NOMO-1 treated with dmso at 0.1 percent for 144 hours (cell line): ENCODE measurements around the gene PRKG1.

Experiments used
- DNase-seq: peaks from one replicate; lab custom pipeline; 2025; ENCODE audit not compliant: unreplicated experiment; lab: John Stamatoyannopoulos, UW

The PRKG1 gene

DNA sequence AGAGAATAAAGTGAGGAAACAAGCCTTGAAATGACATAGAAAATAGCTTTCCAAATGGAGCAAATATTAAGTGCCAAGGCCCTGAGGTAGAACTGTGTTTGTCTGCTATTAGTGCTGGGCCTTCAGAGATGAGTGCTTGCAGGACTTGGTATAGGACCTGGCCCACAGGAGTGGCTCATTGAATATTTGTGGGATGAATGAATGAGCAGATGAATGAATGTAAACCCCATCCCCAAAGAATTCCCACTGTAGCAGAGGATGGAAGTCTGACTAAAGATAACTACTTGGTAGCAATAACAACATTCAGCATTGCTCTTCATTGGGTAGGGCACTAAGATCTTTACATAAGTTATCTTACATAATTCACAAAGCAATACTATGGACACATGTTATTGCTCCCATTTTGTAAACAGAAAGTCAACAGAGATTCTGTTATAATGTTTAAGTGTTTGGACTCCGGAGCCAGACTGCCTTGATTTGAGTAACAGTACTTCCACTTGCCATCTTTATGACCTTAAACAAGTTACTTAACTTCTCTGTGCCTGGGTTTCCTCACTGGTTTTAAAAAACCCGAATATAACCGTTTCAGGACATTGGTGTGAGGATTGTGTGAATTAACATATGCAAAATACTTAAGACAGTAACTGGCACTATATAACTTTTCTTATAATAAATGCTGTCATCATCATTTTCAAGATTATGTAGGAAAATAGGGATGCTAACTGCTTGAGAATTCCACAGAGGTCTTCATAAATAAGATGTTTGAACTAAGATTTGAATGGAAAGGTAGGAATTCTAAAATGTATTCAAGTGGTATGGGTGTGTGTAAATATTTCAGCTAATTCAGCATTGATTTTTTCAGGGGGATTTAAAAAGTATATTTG lies 141.9 kb downstream of the PRKG1 start:
- no peak for DNase-seq

DNA sequence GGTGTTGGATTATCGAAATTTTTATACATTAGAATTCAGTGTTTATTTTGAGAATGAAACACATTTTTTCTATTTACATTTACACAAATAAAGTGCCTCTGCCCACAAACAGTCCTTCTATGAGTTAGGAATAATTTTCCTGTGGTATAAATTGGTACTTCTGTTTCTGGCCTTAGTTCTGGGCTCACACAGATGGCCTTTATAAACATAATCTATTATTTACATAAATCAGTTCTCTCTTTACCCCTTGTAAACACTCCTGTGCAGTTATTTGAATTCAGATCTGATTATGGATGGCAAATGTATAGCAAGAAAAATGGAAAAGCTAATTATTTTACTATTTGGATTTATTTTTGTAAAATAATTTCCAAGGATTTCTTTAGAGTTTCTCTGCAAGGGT lies 143.2 kb downstream of the PRKG1 start:
- DNase-seq, result no peak

DNA sequence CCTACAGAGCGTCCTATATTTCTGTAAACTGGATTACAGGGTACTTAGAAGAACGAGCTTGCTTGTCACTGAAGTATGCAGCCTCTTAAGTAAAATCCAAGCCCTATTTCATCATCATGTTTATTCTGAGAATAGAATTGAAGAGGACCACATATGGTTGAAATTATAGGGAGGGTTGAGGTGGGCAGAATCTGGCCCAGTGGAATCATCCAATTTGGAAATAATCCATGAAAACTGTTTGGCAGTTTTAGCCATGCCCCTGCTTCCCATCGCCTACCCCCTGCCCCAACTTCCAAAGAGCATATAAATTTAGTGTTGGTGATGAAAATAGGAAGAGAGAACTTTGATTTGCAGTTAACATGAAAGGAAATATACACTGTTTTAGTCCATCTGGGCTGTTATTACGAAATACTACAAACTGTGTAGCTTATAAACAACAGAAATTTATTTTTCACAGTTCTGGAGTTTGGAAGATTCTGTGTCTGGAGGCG lies 150.4 kb downstream of the PRKG1 start:
- DNase-seq, result no peak

DNA sequence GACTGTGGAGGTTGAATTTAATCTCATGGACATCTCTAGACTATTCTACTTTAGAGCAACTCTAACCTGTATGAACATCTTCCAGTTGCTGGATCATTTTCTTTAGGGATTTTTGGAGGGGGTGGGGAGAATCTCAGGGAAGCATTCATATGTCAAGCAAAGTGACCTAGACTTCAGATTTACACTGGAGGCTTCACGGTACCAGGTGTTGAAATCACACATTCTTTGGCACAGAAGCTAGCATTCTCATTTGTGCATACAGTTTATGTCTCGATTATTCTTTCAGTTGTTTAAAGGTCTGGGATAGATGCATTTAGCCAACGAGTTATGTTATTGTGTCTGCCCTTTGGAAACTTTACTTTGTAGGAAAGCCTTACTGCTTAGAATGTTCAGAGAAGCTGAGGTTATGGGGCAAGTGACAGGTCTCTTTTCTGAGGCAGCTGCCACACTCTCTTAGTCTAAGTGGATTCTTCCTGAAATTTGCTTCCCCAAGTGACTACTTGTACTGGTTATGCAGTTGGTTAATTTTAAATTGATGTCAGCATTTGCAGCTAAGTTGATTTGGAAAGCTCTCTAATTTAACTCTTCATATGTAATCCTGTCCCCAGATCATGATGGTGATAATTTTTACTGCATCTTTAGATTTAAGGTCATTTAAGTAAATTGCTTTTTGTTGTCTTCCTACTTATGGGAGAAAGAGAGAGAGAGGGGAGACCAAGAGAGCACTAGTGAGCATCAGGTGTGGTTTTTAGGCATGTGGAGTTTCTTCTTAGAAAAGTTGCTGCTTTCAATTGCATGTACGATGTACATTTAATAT lies 153.8 kb downstream of the PRKG1 start:
- DNase-seq, result no peak

DNA sequence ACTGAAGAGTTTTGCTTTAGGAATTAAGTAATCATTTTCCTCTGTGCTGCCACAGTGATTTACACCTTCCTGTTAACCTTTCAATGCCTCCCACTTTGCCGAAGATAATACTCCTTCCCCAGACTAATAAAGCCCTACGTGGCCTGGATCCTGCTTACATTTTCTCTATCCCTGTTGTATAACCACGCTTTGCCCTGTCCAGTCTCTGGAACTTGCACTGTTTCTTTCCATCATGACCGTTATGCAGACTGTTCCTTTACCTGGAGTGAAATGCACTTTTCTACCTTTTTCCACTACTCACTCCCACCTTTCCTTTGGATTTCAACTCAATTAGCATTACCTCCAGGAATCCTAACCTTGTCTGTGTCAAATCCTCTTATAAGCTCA lies 154.4 kb downstream of the PRKG1 start:
- no peak for DNase-seq

DNA sequence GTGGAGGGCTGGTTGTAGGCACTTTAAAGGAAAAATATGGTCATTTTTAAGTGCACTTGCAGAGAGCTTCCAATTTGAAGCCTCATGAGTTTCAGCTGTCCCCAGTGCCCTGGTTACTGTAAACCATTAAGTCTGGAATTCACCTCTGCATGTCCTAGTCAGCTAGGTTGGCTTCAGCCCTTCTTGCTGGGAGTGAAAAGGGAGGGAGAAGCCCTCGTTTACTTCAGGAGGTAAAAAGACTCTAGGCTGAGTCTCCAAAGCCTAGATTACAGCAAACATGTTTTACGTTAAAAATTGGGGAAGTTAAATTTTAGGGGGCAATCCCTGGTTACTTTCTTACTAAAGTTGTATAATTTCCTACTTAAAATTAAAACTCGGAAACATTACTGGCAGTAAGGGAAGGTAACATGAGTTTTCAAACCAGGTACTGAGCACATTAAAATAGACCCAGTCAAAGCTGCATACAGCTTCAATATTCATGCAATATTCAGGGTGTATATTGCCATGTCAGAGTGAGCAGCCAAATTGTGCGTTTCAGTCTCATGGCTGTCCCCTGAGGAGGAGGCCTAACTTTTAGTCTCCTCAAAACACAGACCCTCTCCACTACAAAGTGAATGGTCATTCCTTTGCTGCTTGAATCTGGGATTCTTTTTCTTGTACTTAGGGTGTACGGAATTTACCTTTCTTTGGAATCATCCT lies 156.7 kb downstream of the PRKG1 start:
- DNase-seq, result no peak

DNA sequence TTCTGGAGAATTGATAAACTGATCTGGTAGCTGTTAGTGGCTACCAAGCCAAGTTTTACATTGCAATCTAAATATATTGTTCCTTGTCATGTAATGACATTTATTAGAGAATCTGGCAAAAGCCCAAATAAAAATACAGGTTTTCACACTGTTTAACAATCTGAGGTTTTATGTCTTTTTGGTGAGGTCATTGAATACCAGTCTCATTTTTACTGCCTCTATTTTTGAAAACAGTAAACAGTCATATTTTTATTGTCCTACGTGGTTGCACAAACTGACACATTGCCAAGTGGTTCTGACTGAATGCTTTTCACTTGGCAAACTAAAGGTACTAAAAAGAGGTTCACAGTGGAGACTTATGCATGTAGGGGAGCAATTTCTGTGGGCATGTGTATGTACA lies 157.5 kb downstream of the PRKG1 start:
- DNase-seq, result no peak

DNA sequence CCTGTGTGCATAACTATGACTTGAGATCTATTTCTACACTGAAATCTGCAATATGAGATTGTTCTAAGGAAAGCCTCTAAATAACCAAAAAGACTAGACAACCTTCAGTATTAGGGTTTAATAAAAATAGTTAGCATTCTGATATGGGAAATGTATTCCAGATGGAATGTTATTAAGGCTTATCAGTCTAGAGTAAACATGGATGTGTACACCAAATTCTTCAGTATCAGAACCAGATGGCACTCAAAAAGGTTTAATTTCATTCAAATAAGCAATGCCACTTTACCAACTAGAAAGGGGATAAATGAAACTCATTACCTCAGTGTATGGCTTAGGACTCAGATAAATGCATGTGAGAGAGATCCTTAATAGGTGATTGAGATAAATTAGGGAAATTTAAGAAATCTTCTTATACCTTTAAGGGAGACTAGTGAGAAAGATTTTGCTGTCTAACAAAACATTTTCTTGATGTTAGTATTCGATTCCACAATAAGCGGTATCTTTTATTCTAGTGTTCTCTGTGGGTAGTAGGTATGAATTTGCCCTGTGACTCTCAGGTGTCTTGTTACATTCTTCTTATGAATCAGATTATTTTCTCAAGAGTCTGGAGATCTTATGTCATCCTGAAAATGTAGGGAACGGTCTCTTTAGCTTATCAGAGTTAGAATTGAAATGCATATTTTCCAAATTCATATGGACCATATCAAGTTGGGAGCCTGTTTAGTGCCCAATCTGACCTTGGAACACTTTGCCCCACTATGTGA lies 159.2 kb downstream of the PRKG1 start:
- DNase-seq, result no peak

DNA sequence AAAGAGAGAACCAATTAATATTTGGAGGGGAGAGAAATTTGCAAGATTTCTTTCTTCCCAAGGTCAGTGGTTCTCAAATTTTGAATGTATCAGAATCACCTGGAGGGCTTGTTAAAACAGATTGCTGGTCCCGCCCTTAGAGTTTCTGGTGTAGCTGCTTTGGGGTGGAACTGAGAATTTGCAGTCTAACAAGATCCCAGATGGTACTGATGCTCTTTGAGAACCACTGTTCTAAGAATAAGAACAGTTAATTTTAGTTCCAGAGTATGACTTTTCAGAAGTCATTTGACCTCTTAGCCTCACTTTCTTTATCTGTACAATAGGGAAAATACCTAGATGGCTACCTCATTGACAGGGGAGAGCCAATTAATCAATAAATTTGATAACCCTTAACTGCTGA lies 161.6 kb downstream of the PRKG1 start:
- no peak for DNase-seq

DNA sequence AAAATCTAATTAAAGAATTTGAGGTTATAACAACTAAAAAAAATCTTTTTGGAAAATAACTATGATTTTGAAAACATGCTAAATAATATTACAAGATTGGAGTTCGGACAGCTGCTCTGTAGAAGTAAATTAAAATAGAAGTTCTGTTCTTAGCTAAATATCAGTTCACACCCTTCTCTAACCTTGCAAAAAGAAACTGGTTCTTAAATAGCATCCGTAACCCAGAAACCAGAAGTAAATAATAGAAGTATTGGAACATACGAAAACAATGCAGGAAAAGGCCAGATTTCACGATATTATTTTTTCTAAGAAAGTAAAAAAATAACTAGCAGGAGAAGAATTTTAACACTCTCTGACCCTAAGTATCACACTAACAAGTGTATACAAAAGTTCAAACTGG lies 164.7 kb downstream of the PRKG1 start:
- DNase-seq, result no peak

DNA sequence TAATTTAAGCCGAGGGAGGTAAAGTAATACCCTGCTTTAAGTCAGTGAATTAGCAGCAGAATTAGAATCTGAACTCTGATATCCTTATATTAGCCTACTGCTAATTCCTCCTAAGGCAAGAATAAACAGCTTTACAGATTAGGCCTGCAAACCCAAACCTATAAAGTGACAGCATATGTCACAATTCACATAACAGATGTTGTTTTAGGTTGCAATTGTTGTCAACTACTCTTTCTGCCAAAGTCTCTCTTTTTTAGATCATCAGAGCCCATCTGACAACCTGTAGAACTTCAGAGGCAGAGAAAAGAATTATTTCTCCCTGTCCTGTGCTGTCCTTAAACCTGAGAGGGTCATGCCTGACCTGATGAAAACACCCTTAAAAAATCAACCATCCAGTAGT lies 167.2 kb downstream of the PRKG1 start:
- DNase-seq, result no peak

DNA sequence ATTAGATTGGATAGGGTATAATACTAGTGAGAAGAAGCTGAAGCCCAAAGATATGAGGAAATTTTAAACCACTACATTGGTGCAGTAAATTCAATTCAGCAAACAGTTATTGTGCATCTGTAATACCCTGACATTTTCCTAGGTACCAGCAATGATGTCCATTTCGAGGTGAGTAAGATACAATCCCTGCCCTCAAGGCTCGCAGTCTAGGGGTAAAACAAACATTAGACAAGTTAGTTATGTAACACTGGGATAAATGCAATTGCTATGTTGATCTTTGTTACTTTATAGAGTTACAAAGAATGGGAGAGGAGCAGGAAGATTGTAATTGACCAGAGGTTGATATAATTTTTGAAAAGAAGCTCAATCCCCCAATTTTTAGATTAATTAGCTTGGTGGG lies 168.1 kb downstream of the PRKG1 start:
- DNase-seq, result no peak

DNA sequence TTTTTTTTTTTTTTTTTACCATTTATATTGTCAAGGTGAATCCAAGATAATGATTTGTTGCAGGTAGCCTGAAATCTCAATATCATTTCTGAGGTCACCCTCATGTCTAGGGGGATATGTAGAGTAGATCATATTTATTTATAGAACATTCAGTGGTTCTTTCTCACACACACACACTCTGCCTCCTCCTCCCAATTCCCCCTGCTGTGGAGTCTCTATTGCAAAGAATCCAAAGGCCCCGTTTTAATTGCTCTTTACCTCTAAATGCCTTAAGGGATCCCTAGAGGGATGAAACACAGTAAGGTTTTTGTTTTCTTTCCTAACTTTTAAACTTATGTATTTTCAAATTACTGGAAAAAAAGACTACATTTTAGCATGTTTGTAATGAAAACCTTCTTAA lies 170.0 kb downstream of the PRKG1 start:
- no peak for DNase-seq

DNA sequence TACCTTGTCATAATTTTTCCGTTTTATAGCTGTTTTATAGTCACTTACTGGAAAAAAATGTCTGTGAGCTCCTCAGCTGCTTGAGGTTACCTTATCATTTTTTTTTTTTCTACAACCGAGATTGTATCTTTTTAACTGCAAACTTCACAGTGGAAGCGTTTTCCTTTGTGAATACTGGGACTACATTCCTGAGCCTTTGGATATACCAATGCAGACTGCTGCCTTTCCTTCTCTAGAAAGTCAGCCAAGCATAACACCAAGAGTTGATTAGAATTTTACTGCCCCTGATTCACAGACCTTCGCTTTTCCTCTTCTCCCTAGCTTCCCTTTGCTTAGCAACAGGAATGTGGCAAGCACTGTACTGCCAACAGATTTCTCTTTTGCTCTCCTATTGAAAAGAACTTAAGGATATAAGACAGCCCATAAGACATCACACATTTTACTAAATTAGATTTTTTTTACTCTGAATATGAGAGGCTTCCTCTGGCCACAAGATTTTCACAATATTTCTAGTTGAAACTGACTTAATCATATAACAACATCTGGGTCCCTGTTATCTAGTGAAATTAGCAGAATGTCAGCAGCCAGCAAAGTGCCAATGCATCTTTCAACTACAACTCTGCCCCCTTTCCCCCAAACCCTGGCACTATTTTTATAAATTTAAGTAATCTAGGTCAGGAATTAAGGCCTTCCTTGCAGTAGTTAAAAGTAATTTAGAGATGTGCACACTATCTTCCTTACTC lies 170.6 kb downstream of the PRKG1 start:
- no peak for DNase-seq

DNA sequence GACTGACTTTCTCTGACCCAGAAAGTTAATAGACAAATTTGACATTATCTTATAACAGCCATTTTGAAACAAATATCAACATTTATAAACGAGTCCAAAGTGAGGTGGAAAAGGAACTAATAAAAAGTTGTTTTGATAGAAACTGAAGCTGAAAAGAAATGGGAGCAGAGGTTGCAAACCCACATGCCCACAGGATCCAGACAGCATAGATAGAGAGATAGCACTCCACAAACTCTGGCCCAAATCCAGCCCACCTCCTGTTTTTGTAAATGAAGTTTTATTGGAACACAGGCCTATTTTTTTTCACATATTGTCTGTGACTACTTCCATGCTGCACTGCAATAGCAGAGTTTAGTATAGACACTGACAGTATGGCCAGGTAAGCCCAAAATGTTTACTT lies 171.9 kb downstream of the PRKG1 start:
- DNase-seq, result no peak

DNA sequence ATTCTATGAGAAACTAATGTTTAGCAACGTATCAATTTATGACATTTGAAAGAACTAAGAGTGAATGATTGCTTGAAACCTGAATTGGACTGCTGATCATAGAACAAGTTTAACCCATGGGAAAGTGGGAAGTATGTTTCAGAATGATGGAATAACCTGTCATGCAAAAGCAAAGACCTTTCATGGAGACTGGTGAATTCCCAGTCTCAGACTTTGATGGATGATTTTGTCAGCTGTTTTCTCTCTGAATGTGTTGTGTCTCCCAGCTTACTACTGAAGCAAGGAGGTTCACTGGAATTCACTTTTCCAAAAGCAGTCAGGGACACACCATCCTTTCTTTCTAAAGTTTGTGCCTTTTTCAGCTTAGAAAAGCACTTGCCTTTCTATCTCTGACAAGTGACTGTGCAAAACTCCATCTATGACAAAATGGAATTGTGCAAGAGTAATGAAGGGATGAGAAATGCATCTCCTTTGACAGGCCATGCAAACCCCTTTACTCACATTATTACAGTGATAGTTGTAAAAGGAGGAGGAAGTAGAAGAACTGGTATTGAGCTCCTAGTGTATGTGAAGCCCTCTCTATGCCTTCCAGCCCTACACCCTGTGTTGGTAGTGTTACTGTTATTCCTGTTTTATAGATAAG lies 176.1 kb downstream of the PRKG1 start:
- no peak for DNase-seq

DNA sequence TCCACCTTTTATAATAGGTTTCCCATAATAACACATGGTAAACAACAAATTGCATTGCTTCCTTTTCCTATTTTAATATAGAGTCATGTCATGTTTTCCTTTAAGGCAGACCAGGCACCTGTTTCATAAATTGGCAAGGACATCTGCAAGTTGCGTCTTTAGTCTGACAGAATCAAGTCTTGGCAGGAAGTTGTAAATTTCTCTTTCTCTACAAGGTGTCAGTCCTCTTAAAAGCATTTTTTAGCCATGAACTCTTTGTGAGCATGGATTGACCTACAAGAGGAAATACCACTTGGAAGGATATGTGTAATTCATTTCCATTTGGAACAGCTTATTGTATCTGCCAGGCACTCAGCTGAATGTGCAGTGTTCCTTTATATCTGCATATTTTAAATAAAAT lies 176.8 kb downstream of the PRKG1 start:
- no peak for DNase-seq

DNA sequence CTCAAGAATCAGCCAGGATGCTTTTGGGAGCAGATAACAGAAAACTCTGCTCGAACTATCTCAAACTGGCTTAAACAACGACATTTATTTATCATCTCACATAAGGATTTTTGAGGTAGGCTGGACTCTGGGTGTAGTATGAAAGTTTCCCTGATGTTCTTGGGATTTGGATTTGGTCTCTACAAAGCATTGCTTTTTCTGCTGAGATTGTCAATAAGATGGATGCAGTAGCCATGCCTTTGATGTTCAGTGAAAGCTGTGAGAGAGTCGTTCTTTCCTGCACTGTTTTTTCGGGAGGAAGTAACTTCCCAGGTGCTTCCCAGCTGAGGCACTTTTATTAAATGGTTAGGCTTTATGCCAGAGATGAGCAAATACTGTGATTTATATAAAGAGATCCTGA lies 181.1 kb downstream of the PRKG1 start:
- DNase-seq, result no peak

DNA sequence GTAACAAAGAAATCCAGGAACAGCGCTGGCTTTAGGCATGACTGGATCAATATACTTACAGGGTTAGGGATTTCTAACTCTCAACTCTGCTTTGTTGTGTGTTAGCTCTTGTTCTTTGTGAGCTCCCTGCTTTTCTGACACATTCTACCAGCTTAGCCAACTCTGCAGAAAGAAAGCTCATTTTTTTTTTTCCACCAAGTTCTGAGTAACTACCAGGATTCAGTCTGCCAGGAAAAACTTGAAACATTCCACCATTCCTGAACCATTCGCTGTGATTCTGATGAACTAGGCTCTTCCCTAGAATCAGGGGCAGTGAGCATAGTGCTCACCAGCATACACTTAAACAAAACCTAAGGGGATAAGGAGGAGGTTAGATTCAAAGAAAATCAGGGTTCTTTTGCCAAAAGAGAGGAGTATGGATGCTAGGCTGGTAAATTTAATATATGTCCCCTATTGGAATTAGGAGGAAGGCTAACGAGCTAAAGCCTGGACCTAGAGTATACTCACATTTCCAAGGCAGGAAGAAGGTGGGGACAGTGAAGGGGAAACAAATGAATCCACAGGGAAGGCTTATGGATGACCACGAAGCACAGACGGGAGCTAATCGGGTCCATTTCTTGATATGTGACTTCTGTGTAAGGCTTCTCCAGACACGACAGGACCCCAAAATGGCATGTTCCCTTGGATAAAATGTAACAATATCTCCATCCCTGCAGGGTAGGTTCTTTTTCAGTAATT lies 183.4 kb downstream of the PRKG1 start:
- no peak for DNase-seq
